ENCODE results near the gene RCOR1. TPM values are rescaled to one million over a fixed set of nuclear protein-coding genes. Genes with fewer than 3 reads are reported as not detected.

The RCOR1 gene
- total and polyA plus RNA-seq, 2 of the 4 experiments (the other 2 are of a cell fraction): 9.0 to 11.2 TPM

DNA sequence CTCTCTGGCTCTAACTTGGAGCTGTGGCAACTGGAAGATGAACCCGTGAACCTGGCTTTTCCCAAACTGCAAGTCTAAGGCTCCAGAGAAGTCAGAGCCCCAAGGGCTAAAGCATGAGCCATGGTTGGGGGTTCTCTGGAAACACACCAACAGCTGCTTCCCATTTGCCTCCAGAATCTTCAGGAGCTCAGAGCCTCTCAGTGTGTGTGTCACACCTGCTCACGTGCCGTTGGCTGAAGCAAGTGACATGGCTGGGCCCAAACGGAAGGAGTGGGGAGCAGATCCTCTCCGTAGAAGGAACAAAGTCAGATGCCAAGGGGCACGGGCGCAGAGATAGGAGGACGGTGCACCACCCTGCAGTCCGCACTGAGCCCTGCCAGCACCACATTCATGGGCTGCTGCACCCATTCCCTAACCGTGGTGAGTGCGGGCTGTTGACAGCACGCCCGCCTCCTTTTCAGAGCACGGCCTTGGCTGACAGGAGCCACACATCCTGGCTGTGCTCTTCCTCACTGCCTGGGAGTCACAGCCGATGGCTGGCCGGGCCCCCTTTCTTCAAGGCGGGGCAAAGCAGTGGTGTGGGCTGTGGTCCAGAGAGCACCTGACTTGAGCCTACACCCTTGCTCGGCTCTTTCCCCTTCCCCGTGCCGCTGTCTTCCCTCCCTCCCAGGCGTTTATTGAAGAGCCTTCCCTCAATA, 168.2 kb downstream of the RCOR1 start:
- no peak overlapping the region for H4K8ac ChIP-seq (ENCODE audit: low read depth in 2 of 2, low read length in 2 of 2)
- H3K23ac ChIP-seq (ENCODE audit: low read depth, low read length): no peak overlapping the region
- intact Hi-C loops (cut with micrococcal nuclease): no loop called here
- H2BK20ac ChIP-seq (ENCODE audit: low read depth, low read length): no peak overlapping the region
- H3K36me3 ChIP-seq (ENCODE audit: control insufficient read depth, insufficient read depth, low read length): no peaks in the 10 kb centered on the region
- no peaks in the 10 kb centered on the region for H3K4me1 ChIP-seq (ENCODE audit: control insufficient read depth, insufficient read depth, low read length)
- no peak for ATAC-seq (ENCODE audit: low read depth)
- dilution Hi-C loops (cut with HindIII; ENCODE audit: low sequenced_read_pairs, unreplicated experiment): no loop called here
- TF ChIP-seq, protein P1, sequence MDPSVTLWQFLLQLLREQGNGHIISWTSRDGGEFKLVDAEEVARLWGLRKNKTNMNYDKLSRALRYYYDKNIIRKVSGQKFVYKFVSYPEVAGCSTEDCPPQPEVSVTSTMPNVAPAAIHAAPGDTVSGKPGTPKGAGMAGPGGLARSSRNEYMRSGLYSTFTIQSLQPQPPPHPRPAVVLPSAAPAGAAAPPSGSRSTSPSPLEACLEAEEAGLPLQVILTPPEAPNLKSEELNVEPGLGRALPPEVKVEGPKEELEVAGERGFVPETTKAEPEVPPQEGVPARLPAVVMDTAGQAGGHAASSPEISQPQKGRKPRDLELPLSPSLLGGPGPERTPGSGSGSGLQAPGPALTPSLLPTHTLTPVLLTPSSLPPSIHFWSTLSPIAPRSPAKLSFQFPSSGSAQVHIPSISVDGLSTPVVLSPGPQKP (IDR thresholded peaks at IDR 0.05; ENCODE audit: borderline replicate concordance, low read depth, low read length): no peak
- no peak for TF ChIP-seq RAD21 (IDR thresholded peaks at IDR 0.05; ENCODE audit: low read length)
- no peak overlapping the region for H2BK5ac ChIP-seq (ENCODE audit: low read depth, low read length, poor library complexity, severe bottlenecking)
- BruUV-seq (replicated peaks): no TSS peak
- H3K56ac ChIP-seq (ENCODE audit: extremely low read depth, insufficient read depth, low read length): no peak overlapping the region
- H3K27me3 ChIP-seq (ENCODE audit: control insufficient read depth, insufficient read depth, low read length): peaks cover 15% of the 10 kb centered on the region
- peak overlapping the region; percentile 6 for H2AFZ ChIP-seq (replicated peaks; ENCODE audit: low read length, poor library complexity)
- POLR2A ChIA-PET (ENCODE audit: unreplicated experiment): no interaction called here
- H3K14ac ChIP-seq (replicated peaks; ENCODE audit: low read depth, low read length): no peak overlapping the region
- no peak overlapping the region for H3K27ac ChIP-seq (ENCODE audit: insufficient read depth, low read length)
- peak overlapping the region; percentile 7 for H2AK9ac ChIP-seq (replicated peaks; ENCODE audit: low read depth, low read length, poor library complexity)
- H3K9ac ChIP-seq (ENCODE audit: low read depth, low read length): no peak overlapping the region
- H3K9me3 ChIP-seq (ENCODE audit: control insufficient read depth, insufficient read depth, low read length): no peaks in the 10 kb centered on the region; the same call in 1 of the 2 replicates
- 59% methylated on average over 8 of the region's 21 CpGs; no CpG with 5 or more reads in 1 of the 2 experiments for WGBS, 2 experiments (ENCODE audit: extremely low coverage in 2 of 2, insufficient read length in 1 of 2)
- in situ Hi-C loops (cut with MboI; ENCODE audit: low sequenced_read_pairs): no loop called here
- no peak overlapping the region for H3K4ac ChIP-seq (ENCODE audit: low read depth, low read length)
- H3K9me1 ChIP-seq (ENCODE audit: insufficient read depth, low read length): no peaks in the 10 kb centered on the region
- no peak overlapping the region for H4K5ac ChIP-seq (ENCODE audit: low read depth, low read length)
- no peaks in the 10 kb centered on the region for H4K20me1 ChIP-seq (ENCODE audit: insufficient read depth, low read length)
- no peak for DNase-seq
- H2BK15ac ChIP-seq (ENCODE audit: low read depth, low read length): no peak overlapping the region
- no peak overlapping the region for H4K91ac ChIP-seq (ENCODE audit: insufficient read depth, low read depth, low read length)
- H3K79me1 ChIP-seq (ENCODE audit: low read depth in 1 of 2, low read length in 2 of 2): no peaks in the 10 kb centered on the region
- no peak overlapping the region for H3K4me2 ChIP-seq (ENCODE audit: low read depth, low read length)
- no peak overlapping the region for H2AK5ac ChIP-seq (ENCODE audit: low read depth, low read length)
- no peak overlapping the region for H3K18ac ChIP-seq (ENCODE audit: low read depth, low read length)
- CTCF ChIA-PET: interaction anchor here (1.0 kb wide), 1 partner anchor 66 kb away, joined by 3 read pairs; no protein-coding TSS in a partner anchor
- no peak overlapping the region for H2BK120ac ChIP-seq (ENCODE audit: low read depth, low read length)
- no peak overlapping the region for H3K4me3 ChIP-seq (ENCODE audit: insufficient read depth, low read depth, low read length)
